IMR-90 (cell line): Measurements from ENCODE around the gene KRT79. TPM values are rescaled to one million over a fixed set of nuclear protein-coding genes. Genes with fewer than 3 reads are reported as not detected.

Source experiments
- ATAC-seq: fragments of 200-7000 bp; cut with Tn5 transposase; 2 replicates; pipeline ENCODE4 v1.9.1; 2020; ENCODE audit warnings: low read depth, mild to moderate bottlenecking, moderate library complexity
- BruUV-seq: library from RNA; stranded (reverse); fragments of 400-500 nt; replicated peaks from 2 replicates; lab custom pipeline; 2021; lab: Mats Ljungman, UMichigan
- CTCF ChIA-PET: fragments of 300-600 bp; formaldehyde crosslinking; extraction: SDS; loops from one replicate; lab custom pipeline; 2021; ENCODE audit warnings: antibody characterized with exemption; lab: Yijun Ruan, JAX
- POLR2A ChIA-PET: fragments of 300-600 bp; sonication (Branson Sonifier 250); formaldehyde crosslinking; loops from one replicate; lab custom pipeline; 2022; ENCODE audit warnings: antibody characterized with exemption; ENCODE audit not compliant: unreplicated experiment; lab: Charles Lee
- DNase-seq: peaks from one replicate; pipeline ENCODE4 v3.0.0; 2013
- H2AFZ ChIP-seq: replicated peaks from 2 replicates; pipeline ENCODE3; 2013; ENCODE audit warnings: low read length, mild to moderate bottlenecking; ENCODE audit not compliant: poor library complexity
- H2AK5ac ChIP-seq: 2 replicates; pipeline ENCODE4 v1.6.1; 2013; ENCODE audit warnings: low read depth, low read length, inconsistent platforms
- H2AK9ac ChIP-seq: replicated peaks from 2 replicates; pipeline ENCODE3; 2013; ENCODE audit warnings: mild to moderate bottlenecking, low read depth, low read length, moderate library complexity; ENCODE audit not compliant: poor library complexity
- H2BK120ac ChIP-seq: 2 replicates; pipeline ENCODE4 v1.6.1; 2013; ENCODE audit warnings: low read depth, low read length, inconsistent platforms
- H2BK15ac ChIP-seq: 3 replicates; pipeline ENCODE4 v1.6.1; 2013; ENCODE audit warnings: low read depth, low read length, inconsistent platforms
- H2BK20ac ChIP-seq: 2 replicates; pipeline ENCODE4 v1.6.1; 2013; ENCODE audit warnings: low read depth, mild to moderate bottlenecking, inconsistent platforms, low read length, moderate library complexity
- H2BK5ac ChIP-seq: 2 replicates; pipeline ENCODE4 v1.6.1; 2013; ENCODE audit warnings: mild to moderate bottlenecking, low read depth, low read length, inconsistent platforms; ENCODE audit not compliant: poor library complexity, severe bottlenecking
- H3K14ac ChIP-seq: replicated peaks from 2 replicates; pipeline ENCODE4 v1.6.1; 2013; ENCODE audit warnings: low read depth, low read length, inconsistent platforms
- H3K18ac ChIP-seq: 2 replicates; pipeline ENCODE4 v1.6.1; 2013; ENCODE audit warnings: low read depth, low read length, control low read depth
- H3K23ac ChIP-seq: 2 replicates; pipeline ENCODE4 v1.6.1; 2013; ENCODE audit warnings: low read depth, low read length, inconsistent platforms
- H3K27ac ChIP-seq: 2 replicates; pipeline ENCODE4 v1.5.1; 2013; ENCODE audit warnings: mild to moderate bottlenecking, control low read depth, low read length; ENCODE audit not compliant: insufficient read depth
- H3K27me3 ChIP-seq: 2 replicates; pipeline ENCODE4 v1.6.1; 2013; ENCODE audit warnings: low read length; ENCODE audit not compliant: control insufficient read depth, insufficient read depth
- H3K36me3 ChIP-seq: 2 replicates; pipeline ENCODE4 v1.6.1; 2013; ENCODE audit warnings: low read length, mixed read lengths; ENCODE audit not compliant: control insufficient read depth, insufficient read depth
- H3K4ac ChIP-seq: 2 replicates; pipeline ENCODE4 v1.6.1; 2013; ENCODE audit warnings: low read depth, low read length, inconsistent platforms
- H3K4me1 ChIP-seq: 2 replicates; pipeline ENCODE4 v1.6.1; 2013; ENCODE audit warnings: low read length, mixed read lengths; ENCODE audit not compliant: control insufficient read depth, insufficient read depth
- H3K4me2 ChIP-seq: 2 replicates; pipeline ENCODE4 v1.6.1; 2013; ENCODE audit warnings: low read depth, mild to moderate bottlenecking, control low read depth, low read length, moderate library complexity
- H3K4me3 ChIP-seq: 2 replicates; pipeline ENCODE4 v1.5.1; 2013; ENCODE audit warnings: low read depth, mild to moderate bottlenecking, control low read depth, low read length, moderate library complexity; ENCODE audit not compliant: insufficient read depth
- H3K56ac ChIP-seq: 2 replicates; pipeline ENCODE4 v1.6.1; 2013; ENCODE audit warnings: low read length, inconsistent platforms; ENCODE audit not compliant: insufficient read depth; ENCODE audit errors: extremely low read depth
- H3K79me1 ChIP-seq, 2 experiments: 2 replicates each; pipeline ENCODE4 v1.6.1; 2013; ENCODE audit warnings: low read length in 2 of 2, inconsistent platforms in 1 of 2, low read depth in 1 of 2
- H3K9ac ChIP-seq: 2 replicates; pipeline ENCODE4 v1.6.1; 2013; ENCODE audit warnings: low read depth, low read length, control low read depth
- H3K9me1 ChIP-seq: 2 replicates; pipeline ENCODE4 v1.6.1; 2013; ENCODE audit warnings: low read length, inconsistent platforms; ENCODE audit not compliant: insufficient read depth
- H3K9me3 ChIP-seq: 2 replicates; pipeline ENCODE4 v1.6.1; 2013; ENCODE audit warnings: low read length; ENCODE audit not compliant: control insufficient read depth, insufficient read depth
- H4K20me1 ChIP-seq: 2 replicates; pipeline ENCODE4 v1.6.1; 2013; ENCODE audit warnings: low read length, inconsistent platforms; ENCODE audit not compliant: insufficient read depth
- H4K5ac ChIP-seq: 2 replicates; pipeline ENCODE4 v1.6.1; 2013; ENCODE audit warnings: mild to moderate bottlenecking, low read depth, low read length, control low read depth
- H4K8ac ChIP-seq, 2 experiments: 2 replicates each; pipeline ENCODE4 v1.6.1; 2013; ENCODE audit warnings: low read depth in 2 of 2, low read length in 2 of 2, control low read depth in 1 of 2, inconsistent platforms in 1 of 2
- H4K91ac ChIP-seq: 2 replicates; pipeline ENCODE4 v1.6.1; 2013; ENCODE audit warnings: low read depth, low read length, inconsistent platforms; ENCODE audit not compliant: insufficient read depth
- CHD1 ChIP-seq: IDR thresholded peaks from 2 replicates; pipeline ENCODE4 v1.6.1; 2012; ENCODE audit warnings: low read depth, low read length, improper control_type of control experiment
- ELK1 ChIP-seq: fragments of 150-350 bp; IDR thresholded peaks from 2 replicates; pipeline ENCODE4 v1.6.1; 2016; ENCODE audit warnings: low read depth, mild to moderate bottlenecking, low read length, moderate library complexity, borderline replicate concordance
- MAZ ChIP-seq: IDR thresholded peaks from 2 replicates; pipeline ENCODE4 v1.6.1; 2012; ENCODE audit warnings: low read depth, mild to moderate bottlenecking, low read length, improper control_type of control experiment, moderate library complexity, borderline replicate concordance
- MXI1 ChIP-seq: IDR thresholded peaks from 2 replicates; pipeline ENCODE4 v1.6.1; 2012; ENCODE audit warnings: low read depth, mild to moderate bottlenecking, low read length, moderate library complexity, borderline replicate concordance
- RAD21 ChIP-seq: IDR thresholded peaks from 2 replicates; pipeline ENCODE4 v1.6.1; 2012; ENCODE audit warnings: low read length, improper control_type of control experiment
- RFX5 ChIP-seq: IDR thresholded peaks from 2 replicates; pipeline ENCODE4 v1.8.0; 2012; ENCODE audit warnings: low read depth, mild to moderate bottlenecking, low read length, moderate library complexity
- SMC3 ChIP-seq: fragments of 150-350 bp; IDR thresholded peaks from 2 replicates; pipeline ENCODE4 v1.6.1; 2016; ENCODE audit warnings: low read depth, mild to moderate bottlenecking, antibody characterized with exemption, low read length, moderate library complexity
- USF2 ChIP-seq: fragments of 150-350 bp; IDR thresholded peaks from 2 replicates; pipeline ENCODE4 v1.6.1; 2017; ENCODE audit warnings: mild to moderate bottlenecking, antibody characterized with exemption, low read length, low read depth
- dilution Hi-C: fragments of 300-500 bp; cut with HindIII; formaldehyde crosslinking; loops from one replicate; pipeline ENCODE4 v1.14.3; 2018; ENCODE audit warnings: low sequenced_read_pairs; ENCODE audit not compliant: unreplicated experiment
- in situ Hi-C: fragments of 300-500 bp; cut with MboI; formaldehyde crosslinking; loops from 3 replicates; pipeline ENCODE4 v1.14.3; 2019; ENCODE audit warnings: low sequenced_read_pairs, inconsistent platforms, mixed read lengths
- intact Hi-C: fragments of 100-400 bp; cut with micrococcal nuclease; formaldehyde crosslinking; loops from 2 replicates; pipeline ENCODE4 v1.10.0; 2022
- polyA plus RNA-seq, 3 experiments: library from polyadenylated mRNA; depleted of rRNA; stranded (reverse); fragments of >200 nt; gene quantifications; 2 replicates each; pipeline ENCODE4 v1.2.3, GENCODE V29; 2012; ENCODE audit warnings: low replicate concordance in 1 of 3
- total RNA-seq: library from RNA; depleted of rRNA; stranded (reverse); fragments of >200 nt; gene quantifications from 2 replicates; pipeline ENCODE4 v1.2.3, GENCODE V29; 2012

The KRT79 gene
- total and polyA plus RNA-seq, 2 of the 4 experiments (the other 2 are of a cell fraction): under 0.01 to 0.24 TPM

GRCh38 chr12:52828156-52828555 is 6.0 kb downstream of the KRT79 start:
- H4K91ac ChIP-seq: no peak overlapping the region
- H2BK20ac ChIP-seq: no peak overlapping the region
- H2BK120ac ChIP-seq: no peak overlapping the region
- ATAC-seq (no peak), DNase-seq (no peak)
- no peak overlapping the region for H2BK15ac ChIP-seq
- no peak overlapping the region for H2BK5ac ChIP-seq
- H3K9me3 ChIP-seq: no peaks in the 10 kb centered on the region
- H3K14ac ChIP-seq: no peak overlapping the region
- no peak overlapping the region for H3K23ac ChIP-seq
- H3K4ac ChIP-seq: no peak overlapping the region
- H3K27ac ChIP-seq: no peak overlapping the region
- H2AFZ ChIP-seq: no peak overlapping the region
- peaks cover 11% of the 10 kb centered on the region for H3K27me3 ChIP-seq
- no peak overlapping the region for H3K9ac ChIP-seq
- no peak overlapping the region for H2AK5ac ChIP-seq
- no peak overlapping the region for H4K5ac ChIP-seq
- no peak for TF ChIP-seq RFX5
- TF ChIP-seq ELK1: no peak
- TF ChIP-seq CHD1: no peak
- no peak for TF ChIP-seq SMC3
- no peak for TF ChIP-seq MAZ
- TF ChIP-seq MXI1: no peak
- TF ChIP-seq USF2: no peak
- TF ChIP-seq RAD21: no peak
- no peak overlapping the region for H3K18ac ChIP-seq
- POLR2A ChIA-PET: no interaction called here
- intact Hi-C loops: no loop called here
- H4K8ac ChIP-seq: no peak overlapping the region
- in situ Hi-C loops: no loop called here
- CTCF ChIA-PET: no interaction called here
- H3K9me1 ChIP-seq: no peaks in the 10 kb centered on the region; the same call in 1 of the 2 replicates
- no TSS peak for BruUV-seq
- no peak overlapping the region for H2AK9ac ChIP-seq
- dilution Hi-C loops: no loop called here
- H3K79me1 ChIP-seq: no peaks in the 10 kb centered on the region
- 0 out of 2 replicates have a peak, but pooled peaks cover 2% of the 10 kb centered on the region for H3K4me1 ChIP-seq
- no peak overlapping the region for H3K4me2 ChIP-seq
- no peaks in the 10 kb centered on the region for H3K36me3 ChIP-seq
- H3K4me3 ChIP-seq: no peak overlapping the region
- no peak overlapping the region for H3K56ac ChIP-seq
- H4K20me1 ChIP-seq: no peaks in the 10 kb centered on the region
